HEK293 (cell line): ENCODE measurements around the gene SCFD1.

Source experiments
- CTCF ChIA-PET: fragments of 350-600 bp; formaldehyde crosslinking; extraction: SDS; loops from one replicate; lab custom pipeline; 2021; ENCODE audit warnings: antibody characterized with exemption; lab: Yijun Ruan, JAX
- POLR2A ChIA-PET: fragments of 300-600 bp; formaldehyde crosslinking; extraction: SDS; loops from one replicate; lab custom pipeline; 2020; ENCODE audit warnings: antibody characterized with exemption, inconsistent platforms; lab: Yijun Ruan, JAX
- H3K27ac ChIP-seq: fragments of 200-500 bp; sonication (Bioruptor generic); 2 replicates; pipeline ENCODE4 v1.5.1; 2014; ENCODE audit warnings: low read depth, low read length, control low read depth, inconsistent platforms; ENCODE audit errors: extremely low read depth
- H3K36me3 ChIP-seq, 2 experiments: fragments of 200-500 bp in 1 of 2; sonication (Bioruptor generic) in 1 of 2; 1 replicate in 1 of 2; 2 replicates in 1 of 2; pipeline ENCODE4 v1.5.1; 2014 to 2017; ENCODE audit warnings: inconsistent platforms in 2 of 2, low read length in 2 of 2; ENCODE audit not compliant: control insufficient read depth in 2 of 2, insufficient read depth in 1 of 2
- H3K4me1 ChIP-seq: fragments of 200-500 bp; sonication (Bioruptor generic); 2 replicates; pipeline ENCODE4 v1.5.1; 2014; ENCODE audit warnings: mild to moderate bottlenecking, low read length, inconsistent platforms; ENCODE audit not compliant: control insufficient read depth, insufficient read depth
- H3K4me3 ChIP-seq: 2 replicates; pipeline ENCODE4 v1.5.1; 2011; ENCODE audit warnings: low read depth, mild to moderate bottlenecking, control low read depth, low read length, moderate library complexity
- H3K9me3 ChIP-seq: fragments of 200-500 bp; sonication (Bioruptor generic); 2 replicates; pipeline ENCODE4 v1.5.1; 2014; ENCODE audit warnings: low read depth, low read length, inconsistent platforms; ENCODE audit not compliant: control insufficient read depth, insufficient read depth
- SP2 ChIP-seq: fragments of 450-650 bp; formaldehyde crosslinking; IDR thresholded peaks from 2 replicates; pipeline ENCODE4 v1.5.1; 2016; ENCODE audit warnings: missing biosample characterization, missing genetic modification characterization
- ZEB2 ChIP-seq: fragments of 450-650 bp; formaldehyde crosslinking; IDR thresholded peaks from 2 replicates; pipeline ENCODE4 v1.5.1; 2016; ENCODE audit warnings: missing biosample characterization, missing genetic modification characterization
- ZFP69B ChIP-seq: fragments of 450-650 bp; formaldehyde crosslinking; IDR thresholded peaks from 2 replicates; pipeline ENCODE4 v1.5.1; 2016; ENCODE audit warnings: missing biosample characterization, missing genetic modification characterization
- ZNF239 ChIP-seq: fragments of 450-650 bp; formaldehyde crosslinking; IDR thresholded peaks from 2 replicates; pipeline ENCODE4 v1.5.1; 2016; ENCODE audit warnings: missing biosample characterization, missing genetic modification characterization
- ZNF274 ChIP-seq, 2 experiments: fragments of 200-500 bp in 1 of 2; fragments of 450-650 bp in 1 of 2; sonication (Bioruptor generic) in 1 of 2; formaldehyde crosslinking in 1 of 2; IDR thresholded peaks; 2 replicates each; pipeline versions ENCODE4 v1.5.1 to v1.6.1; 2014 to 2016; ENCODE audit warnings: borderline replicate concordance in 1 of 2, inconsistent platforms in 1 of 2, low read length in 1 of 2, missing biosample characterization in 1 of 2, missing genetic modification characterization in 1 of 2
- ZNF404 ChIP-seq: fragments of 450-650 bp; formaldehyde crosslinking; IDR thresholded peaks from 2 replicates; pipeline ENCODE4 v1.5.1; 2017; ENCODE audit warnings: missing biosample characterization, missing genetic modification characterization
- ZNF660 ChIP-seq: fragments of 450-650 bp; IDR thresholded peaks from 2 replicates; pipeline ENCODE4 v1.5.1; 2018; ENCODE audit warnings: missing biosample characterization, mild to moderate bottlenecking, missing genetic modification characterization
- ZNF843 ChIP-seq: fragments of 450-650 bp; formaldehyde crosslinking; IDR thresholded peaks from 2 replicates; pipeline ENCODE4 v1.5.1; 2016; ENCODE audit warnings: missing biosample characterization, missing genetic modification characterization
- ZXDB ChIP-seq: fragments of 450-650 bp; formaldehyde crosslinking; IDR thresholded peaks from 2 replicates; pipeline ENCODE4 v1.5.1; 2016; ENCODE audit warnings: missing biosample characterization, missing genetic modification characterization
- TF ChIP-seq, protein P1 (sequence below): fragments of 450-650 bp; formaldehyde crosslinking; IDR thresholded peaks from 2 replicates; pipeline ENCODE4 v1.5.1; 2016; ENCODE audit warnings: missing biosample characterization, missing genetic modification characterization
- TF ChIP-seq, protein P2 (sequence below): fragments of 450-650 bp; IDR thresholded peaks from 2 replicates; pipeline ENCODE4 v1.5.1; 2018; ENCODE audit warnings: missing biosample characterization, missing genetic modification characterization
- TF ChIP-seq, protein P3 (sequence below): fragments of 450-650 bp; formaldehyde crosslinking; optimal IDR thresholded peaks from 2 replicates; pipeline ENCODE3; 2016; ENCODE audit warnings: missing biosample characterization, mild to moderate bottlenecking, missing genetic modification characterization
- TF ChIP-seq, protein P4 (sequence below): fragments of 450-650 bp; formaldehyde crosslinking; IDR thresholded peaks from 2 replicates; pipeline ENCODE4 v1.5.1; 2016; ENCODE audit warnings: missing biosample characterization, missing genetic modification characterization
- TF ChIP-seq, protein P5 (sequence below): fragments of 450-650 bp; formaldehyde crosslinking; IDR thresholded peaks from 2 replicates; pipeline ENCODE4 v1.5.1; 2016; ENCODE audit warnings: missing biosample characterization, missing genetic modification characterization

Gene SCFD1

DNA sequence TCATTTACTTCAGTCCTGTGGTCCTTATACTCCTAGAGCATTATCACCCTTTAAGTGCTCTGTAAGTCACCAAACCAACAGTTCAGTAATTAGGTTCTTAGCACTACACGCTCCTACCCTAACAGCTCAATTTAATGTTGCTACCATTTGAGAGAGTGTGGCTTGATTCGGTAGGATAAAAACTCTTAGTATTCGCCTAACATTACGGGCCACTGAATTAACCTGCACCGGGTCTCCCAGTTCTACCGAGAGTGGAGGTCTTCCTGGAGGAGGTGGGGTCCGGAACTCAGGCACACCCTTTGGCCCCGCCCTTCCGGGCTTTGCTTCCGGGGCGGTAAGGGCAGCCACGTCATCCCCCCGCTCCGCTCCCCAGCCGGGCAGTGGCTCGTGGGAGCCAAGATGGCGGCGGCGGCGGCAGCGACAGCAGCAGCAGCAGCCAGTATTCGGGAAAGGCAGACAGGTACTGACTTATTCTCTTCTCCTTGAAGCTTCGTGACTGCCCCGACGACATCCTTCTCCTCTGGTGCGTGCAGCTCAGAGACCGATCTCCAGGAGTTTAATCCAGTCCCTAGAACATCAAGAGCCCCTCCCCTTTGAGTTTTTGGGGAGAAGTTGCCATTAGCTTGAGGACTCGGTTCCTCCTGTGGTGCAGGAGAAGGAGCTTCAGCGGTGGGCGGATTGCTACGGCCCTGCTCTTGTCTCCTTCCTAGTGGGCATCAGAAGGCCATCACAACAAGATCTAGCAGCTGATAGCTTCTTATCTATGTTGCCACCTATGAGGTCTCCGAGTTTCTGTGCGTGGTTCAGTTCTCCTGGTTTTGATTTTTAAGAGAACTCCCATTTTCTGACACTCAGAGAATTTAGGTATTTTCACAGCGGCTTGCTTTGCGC lies at the start of gene SCFD1 (continued):
- TF ChIP-seq ZNF274 (IDR thresholded peaks at IDR 0.05; ENCODE audit: low read length) (no peak), ZNF274 (tag by site-specific recombination; IDR thresholded peaks at IDR 0.05; ENCODE audit: borderline replicate concordance) (no peak), ZNF660 (tag by site-specific recombination) (peak; percentile 62; the same call in 1 of the 2 replicates), ZNF404 (tag by site-specific recombination) (no peak), SP2 (peak; percentile 83), ZNF843 (tag by site-specific recombination) (0 out of 2 replicates have a peak, but pooled peaks have one; percentile 20), ZXDB (peak; percentile 80)
- TF ChIP-seq, protein P1, sequence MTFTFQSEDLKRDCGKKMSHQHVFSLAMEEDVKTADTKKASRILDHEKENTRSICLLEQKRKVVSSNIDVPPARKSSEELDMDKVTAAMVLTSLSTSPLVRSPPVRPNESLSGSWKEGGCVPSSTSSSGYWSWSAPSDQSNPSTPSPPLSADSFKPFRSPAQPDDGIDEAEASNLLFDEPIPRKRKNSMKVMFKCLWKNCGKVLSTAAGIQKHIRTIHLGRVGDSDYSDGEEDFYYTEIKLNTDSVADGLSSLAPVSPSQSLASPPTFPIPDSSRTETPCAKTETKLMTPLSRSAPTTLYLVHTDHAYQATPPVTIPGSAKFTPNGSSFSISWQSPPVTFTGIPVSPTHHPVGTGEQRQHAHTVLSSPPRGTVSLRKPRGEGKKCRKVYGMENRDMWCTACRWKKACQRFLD (tag by site-specific recombination), result no peak
- TF ChIP-seq, protein P2, sequence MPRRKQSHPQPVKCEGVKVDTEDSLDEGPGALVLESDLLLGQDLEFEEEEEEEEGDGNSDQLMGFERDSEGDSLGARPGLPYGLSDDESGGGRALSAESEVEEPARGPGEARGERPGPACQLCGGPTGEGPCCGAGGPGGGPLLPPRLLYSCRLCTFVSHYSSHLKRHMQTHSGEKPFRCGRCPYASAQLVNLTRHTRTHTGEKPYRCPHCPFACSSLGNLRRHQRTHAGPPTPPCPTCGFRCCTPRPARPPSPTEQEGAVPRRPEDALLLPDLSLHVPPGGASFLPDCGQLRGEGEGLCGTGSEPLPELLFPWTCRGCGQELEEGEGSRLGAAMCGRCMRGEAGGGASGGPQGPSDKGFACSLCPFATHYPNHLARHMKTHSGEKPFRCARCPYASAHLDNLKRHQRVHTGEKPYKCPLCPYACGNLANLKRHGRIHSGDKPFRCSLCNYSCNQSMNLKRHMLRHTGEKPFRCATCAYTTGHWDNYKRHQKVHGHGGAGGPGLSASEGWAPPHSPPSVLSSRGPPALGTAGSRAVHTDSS, result no peak
- TF ChIP-seq, protein P3, sequence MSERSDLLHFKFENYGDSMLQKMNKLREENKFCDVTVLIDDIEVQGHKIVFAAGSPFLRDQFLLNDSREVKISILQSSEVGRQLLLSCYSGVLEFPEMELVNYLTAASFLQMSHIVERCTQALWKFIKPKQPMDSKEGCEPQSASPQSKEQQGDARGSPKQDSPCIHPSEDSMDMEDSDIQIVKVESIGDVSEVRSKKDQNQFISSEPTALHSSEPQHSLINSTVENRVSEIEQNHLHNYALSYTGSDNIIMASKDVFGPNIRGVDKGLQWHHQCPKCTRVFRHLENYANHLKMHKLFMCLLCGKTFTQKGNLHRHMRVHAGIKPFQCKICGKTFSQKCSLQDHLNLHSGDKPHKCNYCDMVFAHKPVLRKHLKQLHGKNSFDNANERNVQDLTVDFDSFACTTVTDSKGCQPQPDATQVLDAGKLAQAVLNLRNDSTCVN (tag by site-specific recombination), result peak; percentile 14
- TF ChIP-seq, protein P4, sequence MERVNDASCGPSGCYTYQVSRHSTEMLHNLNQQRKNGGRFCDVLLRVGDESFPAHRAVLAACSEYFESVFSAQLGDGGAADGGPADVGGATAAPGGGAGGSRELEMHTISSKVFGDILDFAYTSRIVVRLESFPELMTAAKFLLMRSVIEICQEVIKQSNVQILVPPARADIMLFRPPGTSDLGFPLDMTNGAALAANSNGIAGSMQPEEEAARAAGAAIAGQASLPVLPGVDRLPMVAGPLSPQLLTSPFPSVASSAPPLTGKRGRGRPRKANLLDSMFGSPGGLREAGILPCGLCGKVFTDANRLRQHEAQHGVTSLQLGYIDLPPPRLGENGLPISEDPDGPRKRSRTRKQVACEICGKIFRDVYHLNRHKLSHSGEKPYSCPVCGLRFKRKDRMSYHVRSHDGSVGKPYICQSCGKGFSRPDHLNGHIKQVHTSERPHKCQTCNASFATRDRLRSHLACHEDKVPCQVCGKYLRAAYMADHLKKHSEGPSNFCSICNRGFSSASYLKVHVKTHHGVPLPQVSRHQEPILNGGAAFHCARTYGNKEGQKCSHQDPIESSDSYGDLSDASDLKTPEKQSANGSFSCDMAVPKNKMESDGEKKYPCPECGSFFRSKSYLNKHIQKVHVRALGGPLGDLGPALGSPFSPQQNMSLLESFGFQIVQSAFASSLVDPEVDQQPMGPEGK (tag by site-specific recombination), result peak; percentile 86

DNA sequence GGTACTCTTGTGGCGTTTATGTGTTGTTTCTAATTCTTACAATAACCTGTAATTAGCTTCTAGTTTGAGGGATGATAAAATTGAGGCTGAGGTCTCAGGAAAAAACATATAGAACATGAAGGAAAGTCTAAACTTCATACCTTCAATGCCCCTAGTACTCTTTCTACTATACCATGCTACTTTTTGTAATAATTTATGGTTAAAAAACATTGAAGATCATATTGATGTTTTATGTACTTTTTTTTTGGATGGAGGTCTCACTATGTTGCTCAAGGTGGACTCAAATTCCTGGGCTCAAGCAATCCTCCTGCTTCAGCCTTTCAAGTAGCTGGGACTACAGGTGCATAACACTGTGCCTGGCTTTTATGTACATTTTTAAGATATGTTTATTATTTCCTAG lies 49.3 kb upstream of the SCFD1 start:
- Histone ChIP-seq H3K9me3 (no peaks in the 10 kb centered on the region), H3K27ac (no peak overlapping the region), H3K4me1 (peaks cover 19% of the 10 kb centered on the region), H3K36me3 (no peaks in the 10 kb centered on the region; a peak in 1 of 3 replicates), H3K4me3 (no peak overlapping the region)
- ChIA-PET CTCF (no interaction called here), POLR2A (no interaction called here)
- TF ChIP-seq ZFP69B, result no peak
- no peak for TF ChIP-seq ZNF239 (tag by site-specific recombination)
- TF ChIP-seq ZEB2, result no peak
- TF ChIP-seq, protein P2, result no peak
- TF ChIP-seq, protein P5, sequence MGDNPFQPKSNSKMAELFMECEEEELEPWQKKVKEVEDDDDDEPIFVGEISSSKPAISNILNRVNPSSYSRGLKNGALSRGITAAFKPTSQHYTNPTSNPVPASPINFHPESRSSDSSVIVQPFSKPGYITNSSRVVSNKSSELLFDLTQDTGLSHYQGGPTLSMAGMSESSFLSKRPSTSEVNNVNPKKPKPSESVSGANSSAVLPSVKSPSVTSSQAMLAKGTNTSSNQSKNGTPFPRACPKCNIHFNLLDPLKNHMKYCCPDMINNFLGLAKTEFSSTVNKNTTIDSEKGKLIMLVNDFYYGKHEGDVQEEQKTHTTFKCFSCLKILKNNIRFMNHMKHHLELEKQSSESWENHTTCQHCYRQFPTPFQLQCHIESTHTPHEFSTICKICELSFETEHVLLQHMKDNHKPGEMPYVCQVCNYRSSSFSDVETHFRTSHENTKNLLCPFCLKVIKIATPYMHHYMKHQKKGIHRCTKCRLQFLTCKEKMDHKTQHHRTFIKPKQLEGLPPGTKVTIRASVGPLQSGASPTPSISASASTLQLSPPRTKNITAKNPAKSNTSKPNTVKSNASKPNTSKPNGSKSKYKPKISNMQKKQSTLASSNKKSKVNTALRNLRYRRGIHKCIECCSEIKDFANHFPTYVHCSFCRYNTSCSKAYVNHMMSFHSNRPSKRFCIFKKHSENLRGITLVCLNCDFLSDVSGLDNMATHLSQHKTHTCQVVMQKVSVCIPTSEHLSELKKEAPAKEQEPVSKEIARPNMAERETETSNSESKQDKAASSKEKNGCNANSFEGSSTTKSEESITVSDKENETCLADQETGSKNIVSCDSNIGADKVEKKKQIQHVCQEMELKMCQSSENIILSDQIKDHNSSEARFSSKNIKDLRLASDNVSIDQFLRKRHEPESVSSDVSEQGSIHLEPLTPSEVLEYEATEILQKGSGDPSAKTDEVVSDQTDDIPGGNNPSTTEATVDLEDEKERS (tag by site-specific recombination), result no peak
- TF ChIP-seq, all 188 proteins: peak for 0
